HCT116 (cell line): Measurements from ENCODE around the gene CFAP74.

ENCODE experiments used
- POLR2A ChIP-seq: IDR thresholded peaks from 2 replicates; pipeline ENCODE4 v1.7.0; 2011; ENCODE audit warnings: borderline replicate concordance; ENCODE audit not compliant: insufficient read depth, insufficient read length; ENCODE audit errors: extremely low read depth
- RAD21 ChIP-seq: IDR thresholded peaks from 2 replicates; pipeline ENCODE4 v1.6.1; 2012; ENCODE audit warnings: low read depth, mild to moderate bottlenecking
- SP1 ChIP-seq: IDR thresholded peaks from 2 replicates; pipeline ENCODE4 v1.6.1; 2012; ENCODE audit warnings: low read depth
- TF ChIP-seq, protein P1 (sequence below): IDR thresholded peaks from 2 replicates; pipeline ENCODE4 v1.6.1; 2012
- TF ChIP-seq, protein P2 (sequence below): IDR thresholded peaks from 2 replicates; pipeline ENCODE4 v1.6.1; 2012; ENCODE audit warnings: low read depth

DNA sequence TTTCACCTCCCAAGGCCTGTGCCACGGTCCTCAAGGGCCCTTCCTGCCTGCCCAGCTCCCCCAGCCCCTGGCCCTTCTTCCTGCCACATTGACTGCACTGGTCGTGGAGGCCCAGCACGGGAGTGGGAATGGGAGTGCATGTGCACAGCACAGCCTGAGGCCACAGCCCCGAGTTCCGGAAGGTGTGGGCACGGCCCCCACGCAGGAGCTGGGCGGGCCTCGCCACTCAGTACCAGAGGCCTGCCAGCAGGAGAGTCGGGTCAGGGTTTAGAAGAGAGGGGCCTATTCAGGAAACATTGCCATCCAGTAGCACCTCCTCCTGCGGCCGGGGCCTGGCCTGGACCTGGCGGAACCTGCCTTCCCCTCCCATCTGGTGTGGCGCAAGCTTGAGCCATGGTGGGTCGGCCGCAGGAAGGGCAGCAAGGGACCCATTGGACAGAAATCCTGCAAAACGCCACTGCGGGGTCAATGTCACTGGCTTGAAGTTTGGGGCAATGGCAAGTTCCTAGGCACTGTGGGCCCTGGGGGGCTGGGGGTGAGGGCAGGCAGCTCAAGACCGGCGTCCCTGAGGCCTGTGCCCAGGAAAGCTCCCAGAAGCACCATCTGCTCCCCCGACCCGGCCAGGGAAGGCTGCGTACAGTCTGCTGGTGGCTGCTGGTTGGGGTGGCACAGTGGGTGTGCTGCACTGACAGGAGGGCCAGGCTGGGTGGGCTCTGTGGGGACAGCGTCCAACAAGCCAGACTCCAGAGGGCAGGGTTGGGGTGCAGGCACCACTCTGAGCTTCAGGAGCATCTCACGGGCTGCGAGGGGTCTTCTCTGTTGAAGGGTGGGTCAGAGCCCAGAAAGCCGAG is 82.8 kb downstream of the CFAP74 start:
- TF ChIP-seq, protein P1, sequence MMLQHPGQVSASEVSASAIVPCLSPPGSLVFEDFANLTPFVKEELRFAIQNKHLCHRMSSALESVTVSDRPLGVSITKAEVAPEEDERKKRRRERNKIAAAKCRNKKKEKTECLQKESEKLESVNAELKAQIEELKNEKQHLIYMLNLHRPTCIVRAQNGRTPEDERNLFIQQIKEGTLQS = no peak
- TF ChIP-seq POLR2A (no peak), SP1 (no peak), RAD21 (no peak)
- TF ChIP-seq, protein P2, sequence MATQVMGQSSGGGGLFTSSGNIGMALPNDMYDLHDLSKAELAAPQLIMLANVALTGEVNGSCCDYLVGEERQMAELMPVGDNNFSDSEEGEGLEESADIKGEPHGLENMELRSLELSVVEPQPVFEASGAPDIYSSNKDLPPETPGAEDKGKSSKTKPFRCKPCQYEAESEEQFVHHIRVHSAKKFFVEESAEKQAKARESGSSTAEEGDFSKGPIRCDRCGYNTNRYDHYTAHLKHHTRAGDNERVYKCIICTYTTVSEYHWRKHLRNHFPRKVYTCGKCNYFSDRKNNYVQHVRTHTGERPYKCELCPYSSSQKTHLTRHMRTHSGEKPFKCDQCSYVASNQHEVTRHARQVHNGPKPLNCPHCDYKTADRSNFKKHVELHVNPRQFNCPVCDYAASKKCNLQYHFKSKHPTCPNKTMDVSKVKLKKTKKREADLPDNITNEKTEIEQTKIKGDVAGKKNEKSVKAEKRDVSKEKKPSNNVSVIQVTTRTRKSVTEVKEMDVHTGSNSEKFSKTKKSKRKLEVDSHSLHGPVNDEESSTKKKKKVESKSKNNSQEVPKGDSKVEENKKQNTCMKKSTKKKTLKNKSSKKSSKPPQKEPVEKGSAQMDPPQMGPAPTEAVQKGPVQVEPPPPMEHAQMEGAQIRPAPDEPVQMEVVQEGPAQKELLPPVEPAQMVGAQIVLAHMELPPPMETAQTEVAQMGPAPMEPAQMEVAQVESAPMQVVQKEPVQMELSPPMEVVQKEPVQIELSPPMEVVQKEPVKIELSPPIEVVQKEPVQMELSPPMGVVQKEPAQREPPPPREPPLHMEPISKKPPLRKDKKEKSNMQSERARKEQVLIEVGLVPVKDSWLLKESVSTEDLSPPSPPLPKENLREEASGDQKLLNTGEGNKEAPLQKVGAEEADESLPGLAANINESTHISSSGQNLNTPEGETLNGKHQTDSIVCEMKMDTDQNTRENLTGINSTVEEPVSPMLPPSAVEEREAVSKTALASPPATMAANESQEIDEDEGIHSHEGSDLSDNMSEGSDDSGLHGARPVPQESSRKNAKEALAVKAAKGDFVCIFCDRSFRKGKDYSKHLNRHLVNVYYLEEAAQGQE = no peak
